ENCODE data around the gene PRC1.

- TF ChIP-seq CTCF (IDR thresholded peaks at IDR 0.05; ENCODE audit: poor library complexity, severe bottlenecking) (no peak), POLR2AphosphoS5 (IDR thresholded peaks at IDR 0.05) (no peak), EP300 (conservative IDR thresholded peaks at IDR 0.05; ENCODE audit: poor library complexity, severe bottlenecking) (no peak), RAD21 (conservative IDR thresholded peaks at IDR 0.05) (no peak), REST (IDR thresholded peaks at IDR 0.05; ENCODE audit: borderline replicate concordance) (no peak), SMC3 (conservative IDR thresholded peaks at IDR 0.05; ENCODE audit: poor library complexity) (no peak), MXI1 (conservative IDR thresholded peaks at IDR 0.05; ENCODE audit: poor library complexity, severe bottlenecking) (no peak), EZH2 (IDR thresholded peaks at IDR 0.05; ENCODE audit: borderline replicate concordance, insufficient read depth, low read length, poor library complexity, severe bottlenecking) (no peak)
Observed at GRCh38 chr15:91022832-91023129, 28.4 kb upstream of the PRC1 start.

All from neural cell (in vitro differentiated cells).